K562 (cell line): ENCODE data around the gene CNOT1.

Experiments
- CHD4 ChIP-seq: fragments of 200-600 bp; sonication (generic); IDR thresholded peaks from 3 replicates; pipeline ENCODE4 v1.6.1; 2012; ENCODE audit warnings: low read depth, mild to moderate bottlenecking, mixed read lengths, low read length, inconsistent platforms; ENCODE audit not compliant: insufficient read depth, insufficient replicate concordance, poor library complexity, severe bottlenecking
- EP300 ChIP-seq: IDR thresholded peaks from 2 replicates; pipeline ENCODE4 v1.6.1; 2012; ENCODE audit warnings: low read length, improper control_type of control experiment
- GABPB1 ChIP-seq: sonication (generic); formaldehyde crosslinking; IDR thresholded peaks from 2 replicates; pipeline ENCODE4 v1.8.0; 2022; ENCODE audit warnings: mild to moderate bottlenecking, missing genetic modification reagents
- POLR2A ChIP-seq: fragments of 450-650 bp; conservative IDR thresholded peaks from 2 replicates; pipeline ENCODE4 v1.6.1; 2016
- RFX5 ChIP-seq: IDR thresholded peaks from 2 replicates; pipeline ENCODE4 v1.6.1; 2011; ENCODE audit warnings: low read depth, mild to moderate bottlenecking, improper control_type of control experiment, low read length
- ZNF76 ChIP-seq: fragments of 250-450 bp; sonication (Bioruptor Pico); IDR thresholded peaks from 2 replicates; pipeline ENCODE4 v1.4.0; 2020; ENCODE audit warnings: mild to moderate bottlenecking, moderate library complexity, borderline replicate concordance
- TF ChIP-seq, protein P1 (sequence below): fragments of 250-450 bp; sonication (Bioruptor Pico); IDR thresholded peaks from 2 replicates; pipeline ENCODE4 v1.5.0; 2021
- TF ChIP-seq, protein P2 (sequence below), 3 experiments: IDR thresholded peaks in 2 of 3; conservative IDR thresholded peaks in 1 of 3; 2 replicates each; pipeline ENCODE4 v1.5.1; 2011 to 2012; ENCODE audit warnings: low read length in 3 of 3, mild to moderate bottlenecking in 3 of 3, control low read depth in 2 of 3, improper control_type of control experiment in 1 of 3, inconsistent platforms in 1 of 3, low read depth in 1 of 3, mixed read lengths in 1 of 3, moderate library complexity in 1 of 3; ENCODE audit not compliant: insufficient read depth in 2 of 3

DNA sequence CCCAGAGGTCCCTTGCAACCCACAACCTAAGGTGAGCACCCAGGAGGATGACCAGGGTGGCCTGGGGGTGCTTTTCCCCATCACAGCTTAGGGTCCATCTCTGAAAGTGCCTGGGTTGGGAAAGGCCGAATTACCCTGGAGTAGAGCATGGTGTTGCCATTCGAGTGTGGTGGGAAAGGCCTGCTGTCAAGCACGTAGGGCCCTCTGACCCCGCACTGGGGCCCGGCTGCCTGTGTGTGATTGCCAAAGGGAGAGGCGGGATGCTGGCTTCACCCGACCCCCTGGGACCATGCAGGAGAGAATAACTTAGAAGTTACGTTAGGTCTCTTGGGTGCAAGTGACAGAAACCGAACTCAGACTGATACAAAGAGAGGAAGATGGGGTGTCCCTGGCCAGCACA is 157.4 kb downstream of the CNOT1 start:
- TF ChIP-seq, protein P1, sequence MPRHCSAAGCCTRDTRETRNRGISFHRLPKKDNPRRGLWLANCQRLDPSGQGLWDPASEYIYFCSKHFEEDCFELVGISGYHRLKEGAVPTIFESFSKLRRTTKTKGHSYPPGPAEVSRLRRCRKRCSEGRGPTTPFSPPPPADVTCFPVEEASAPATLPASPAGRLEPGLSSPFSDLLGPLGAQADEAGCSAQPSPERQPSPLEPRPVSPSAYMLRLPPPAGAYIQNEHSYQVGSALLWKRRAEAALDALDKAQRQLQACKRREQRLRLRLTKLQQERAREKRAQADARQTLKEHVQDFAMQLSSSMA = no peak
- TF ChIP-seq CHD4 = no peak
- no peak for TF ChIP-seq POLR2A
- TF ChIP-seq GABPB1 = no peak
- TF ChIP-seq ZNF76 (CRISPR knock-in tag) = no peak
- TF ChIP-seq, protein P2, sequence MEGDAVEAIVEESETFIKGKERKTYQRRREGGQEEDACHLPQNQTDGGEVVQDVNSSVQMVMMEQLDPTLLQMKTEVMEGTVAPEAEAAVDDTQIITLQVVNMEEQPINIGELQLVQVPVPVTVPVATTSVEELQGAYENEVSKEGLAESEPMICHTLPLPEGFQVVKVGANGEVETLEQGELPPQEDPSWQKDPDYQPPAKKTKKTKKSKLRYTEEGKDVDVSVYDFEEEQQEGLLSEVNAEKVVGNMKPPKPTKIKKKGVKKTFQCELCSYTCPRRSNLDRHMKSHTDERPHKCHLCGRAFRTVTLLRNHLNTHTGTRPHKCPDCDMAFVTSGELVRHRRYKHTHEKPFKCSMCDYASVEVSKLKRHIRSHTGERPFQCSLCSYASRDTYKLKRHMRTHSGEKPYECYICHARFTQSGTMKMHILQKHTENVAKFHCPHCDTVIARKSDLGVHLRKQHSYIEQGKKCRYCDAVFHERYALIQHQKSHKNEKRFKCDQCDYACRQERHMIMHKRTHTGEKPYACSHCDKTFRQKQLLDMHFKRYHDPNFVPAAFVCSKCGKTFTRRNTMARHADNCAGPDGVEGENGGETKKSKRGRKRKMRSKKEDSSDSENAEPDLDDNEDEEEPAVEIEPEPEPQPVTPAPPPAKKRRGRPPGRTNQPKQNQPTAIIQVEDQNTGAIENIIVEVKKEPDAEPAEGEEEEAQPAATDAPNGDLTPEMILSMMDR (IDR thresholded peaks at IDR 0.05 in 2 of 3, conservative IDR thresholded peaks at IDR 0.05 in 1 of 3; ENCODE audit: insufficient read depth in 2 of 3, low read depth in 1 of 3, low read length in 3 of 3) = no peak
- no peak for TF ChIP-seq EP300
- no peak for TF ChIP-seq RFX5
